C4-2B (cell line): ENCODE results near the gene RNU6-9.

Source experiments
- CTCF ChIP-seq: fragments of 450-650 bp; conservative IDR thresholded peaks from 2 replicates; pipeline ENCODE4 v1.5.1; 2017; ENCODE audit warnings: mild to moderate bottlenecking
- ZFX ChIP-seq: fragments of 450-650 bp; IDR thresholded peaks from 2 replicates; pipeline ENCODE4 v1.6.1; 2017

GRCh38 chr19:934865-935479 lies 41.7 kb downstream of the RNU6-9 start:
- TF ChIP-seq CTCF: no peak
- no peak for TF ChIP-seq ZFX
